ENCODE results near the gene SFRP5.
A peak's percentile ranks its signal among the peaks of the same experiment; 100 is the strongest.

The SFRP5 gene

DNA sequence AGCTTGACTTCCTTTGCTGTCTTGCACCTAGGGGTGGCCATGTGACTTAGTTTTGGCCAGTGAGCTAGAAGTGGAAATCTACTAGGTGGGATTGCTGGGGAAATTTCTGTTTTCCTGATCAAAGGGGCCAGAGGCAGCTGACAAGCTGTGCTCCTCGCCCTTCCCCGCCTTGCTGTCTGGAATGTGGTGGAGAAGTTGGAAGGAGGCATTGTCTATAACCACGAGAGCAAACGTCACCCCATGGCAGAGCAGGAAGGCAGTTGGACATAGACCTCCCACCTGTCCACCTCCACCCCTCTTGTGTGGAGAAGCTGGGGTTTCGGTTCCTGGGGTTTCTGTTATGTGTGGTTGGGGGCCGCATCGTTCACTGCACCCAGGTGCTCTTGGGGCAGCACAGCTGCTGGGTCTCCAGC lies 7.3 kb downstream of the SFRP5 start:
- no peak for DNase-seq (ENCODE audit: low read depth)

DNA sequence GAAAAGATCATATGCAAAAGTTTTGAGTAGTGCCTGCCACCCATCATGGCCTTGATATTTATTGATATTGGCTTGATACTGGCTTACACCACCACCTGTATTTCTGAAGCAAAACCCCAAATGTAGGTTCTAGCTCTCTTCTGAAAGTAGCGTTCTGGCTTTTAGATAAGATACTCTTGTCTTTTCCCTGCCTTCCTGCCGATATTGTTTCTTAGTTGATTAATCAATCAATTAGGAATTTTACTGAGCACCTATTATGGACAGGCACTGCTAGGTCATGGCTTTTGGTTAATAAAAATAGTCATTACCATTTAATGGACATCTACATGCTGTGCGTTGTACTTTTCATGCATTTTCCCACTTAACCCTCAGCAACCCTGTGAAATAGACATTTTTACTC lies 7.9 kb downstream of the SFRP5 start:
- DNase-seq (ENCODE audit: low read depth) = no peak

DNA sequence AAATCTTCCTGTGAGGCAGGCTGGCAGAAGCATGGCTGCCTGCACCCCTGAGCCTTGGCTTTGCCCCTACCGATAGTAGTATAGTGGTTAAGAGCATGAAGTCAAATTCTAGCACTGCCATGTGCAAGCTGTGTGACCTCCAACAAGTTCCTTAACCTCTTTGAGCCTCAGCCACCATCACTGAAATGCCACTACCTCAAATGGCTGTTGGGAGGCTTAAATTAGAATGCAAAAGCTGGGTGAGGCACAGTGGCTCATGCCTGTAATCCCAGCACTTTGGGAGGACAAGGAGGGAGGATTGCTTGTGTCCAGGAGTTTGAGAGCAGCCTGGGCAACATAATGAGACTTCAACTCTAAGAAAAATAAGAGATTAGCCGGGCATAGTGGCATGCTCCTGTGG lies 8.4 kb downstream of the SFRP5 start:
- DNase-seq (ENCODE audit: low read depth) = no peak

DNA sequence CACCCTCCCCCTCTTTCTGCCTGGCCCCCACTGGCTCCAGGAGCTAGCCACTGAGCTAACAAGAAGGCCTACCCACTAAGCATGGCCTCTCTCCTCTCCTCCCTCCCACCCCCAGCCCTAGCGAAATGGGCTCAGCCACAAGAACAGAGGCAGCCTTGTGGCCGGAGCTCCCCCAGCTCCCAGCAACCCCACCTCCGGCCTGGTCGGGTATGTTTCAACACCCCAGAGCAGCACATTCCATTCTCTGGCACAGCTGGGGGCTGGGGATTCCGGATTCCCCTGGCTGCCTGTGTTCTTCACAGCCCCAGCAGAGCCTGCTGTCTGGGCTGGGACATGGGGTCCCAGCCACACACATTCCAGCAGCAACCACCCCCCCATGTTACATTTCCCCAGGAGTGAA lies 9.0 kb downstream of the SFRP5 start:
- no peak for DNase-seq (ENCODE audit: low read depth)

DNA sequence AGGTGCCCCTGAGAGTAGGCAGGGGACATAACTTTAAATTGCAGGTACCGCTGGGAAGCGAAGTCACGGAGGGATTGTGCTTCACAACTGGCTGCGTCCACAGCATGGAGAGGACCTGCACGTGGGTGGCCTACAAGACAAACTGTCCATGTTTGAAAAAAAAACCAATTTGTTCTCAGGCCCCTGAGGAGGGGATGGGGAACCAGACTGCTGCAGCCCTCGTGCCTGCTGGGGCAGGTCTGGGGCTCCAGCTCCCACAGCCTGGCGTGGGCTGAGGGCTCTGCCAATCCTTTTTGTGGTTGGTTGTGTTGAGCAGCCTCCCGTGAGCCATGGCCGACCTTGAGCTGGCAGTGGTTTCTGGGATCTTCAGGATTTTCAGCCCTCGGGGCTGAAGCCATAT lies 9.7 kb downstream of the SFRP5 start:
- no peak for DNase-seq (ENCODE audit: low read depth)

DNA sequence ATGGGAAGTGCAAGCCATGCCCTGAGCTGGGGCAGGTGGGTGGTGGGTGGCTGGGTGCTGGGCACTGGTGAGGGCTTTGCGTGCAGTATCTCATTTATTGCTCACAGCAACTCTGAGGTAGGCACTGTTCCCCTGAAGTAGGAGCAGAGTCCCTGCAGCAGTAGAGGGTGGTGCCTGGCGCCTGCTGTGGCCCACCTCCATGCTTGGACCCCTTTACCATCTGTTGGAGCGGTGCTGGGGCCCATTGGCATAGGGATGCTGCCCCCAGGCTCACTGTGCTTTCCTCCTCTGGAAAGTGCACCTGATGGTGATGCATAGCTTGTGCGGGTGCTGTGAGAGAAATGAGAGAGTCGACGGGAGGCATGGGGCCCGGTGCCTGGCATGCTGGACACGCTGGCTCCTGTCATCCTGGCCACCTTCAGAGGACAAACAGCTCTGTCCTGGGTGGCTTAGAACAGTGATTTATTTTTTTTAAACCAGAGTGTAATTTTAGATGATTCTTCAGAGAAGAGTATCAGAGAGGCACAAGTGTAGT lies 10.4 kb downstream of the SFRP5 start:
- DNase-seq (ENCODE audit: low read depth) = no peak

DNA sequence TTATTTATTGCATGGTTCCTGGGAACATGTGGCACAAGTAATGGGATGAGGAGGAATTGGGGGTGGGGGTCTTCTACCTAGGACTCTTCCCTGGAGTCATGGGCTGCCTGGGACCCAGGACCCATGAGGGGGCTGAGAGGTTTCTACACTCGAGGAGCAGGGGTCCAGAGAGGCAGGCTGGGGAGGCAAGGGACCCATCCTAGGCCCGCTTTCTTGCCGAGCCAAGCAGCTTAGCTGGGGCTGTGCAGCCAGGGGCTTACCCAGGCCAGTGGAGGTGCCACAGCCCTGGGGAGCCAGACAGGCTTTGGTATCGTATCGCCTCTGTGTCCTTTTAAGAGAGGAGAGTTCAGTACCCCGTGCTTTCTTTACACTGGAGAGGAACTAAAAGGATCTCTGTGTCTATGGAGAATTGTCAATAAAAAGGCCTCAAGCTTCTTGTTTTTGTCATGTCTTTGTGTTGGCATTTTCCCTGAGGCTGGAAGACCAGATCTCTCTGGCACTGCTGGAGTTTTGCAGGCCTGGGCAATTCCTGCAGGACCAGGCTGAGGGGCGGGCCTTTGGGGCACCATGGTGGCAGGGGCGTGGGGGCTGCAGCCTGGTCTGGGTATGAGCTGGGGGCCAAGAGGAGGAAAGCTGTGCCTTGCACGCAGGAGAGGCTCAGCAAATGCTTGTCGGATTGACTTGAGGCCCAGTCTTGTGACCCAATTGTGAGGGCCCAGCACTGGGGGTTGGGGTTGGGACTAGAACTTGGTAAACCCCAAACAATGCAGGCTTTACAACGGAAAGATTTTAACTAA lies 11.1 kb downstream of the SFRP5 start:
- DNase-seq (ENCODE audit: low read depth) = no peak

DNA sequence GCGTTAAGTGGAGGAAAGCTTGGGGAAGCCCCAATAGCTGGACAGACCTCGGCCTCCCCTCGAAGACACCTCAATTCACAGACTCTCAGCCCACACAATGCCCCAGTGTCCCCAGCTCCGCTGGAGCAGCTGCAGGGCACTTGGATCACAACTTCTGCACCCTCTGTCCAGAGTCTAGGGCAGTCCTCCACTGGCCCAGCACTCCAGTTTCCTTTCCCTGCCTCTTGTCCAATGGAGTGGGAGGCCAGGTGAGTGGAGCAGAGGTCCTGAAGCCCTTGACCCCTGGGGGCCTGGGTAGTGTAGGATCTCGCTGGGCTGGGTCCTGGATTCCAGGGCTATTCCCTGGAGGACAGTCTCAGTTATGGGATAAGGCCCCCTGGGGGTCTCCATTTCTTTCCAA lies 11.9 kb downstream of the SFRP5 start:
- no peak for DNase-seq (ENCODE audit: low read depth)

DNA sequence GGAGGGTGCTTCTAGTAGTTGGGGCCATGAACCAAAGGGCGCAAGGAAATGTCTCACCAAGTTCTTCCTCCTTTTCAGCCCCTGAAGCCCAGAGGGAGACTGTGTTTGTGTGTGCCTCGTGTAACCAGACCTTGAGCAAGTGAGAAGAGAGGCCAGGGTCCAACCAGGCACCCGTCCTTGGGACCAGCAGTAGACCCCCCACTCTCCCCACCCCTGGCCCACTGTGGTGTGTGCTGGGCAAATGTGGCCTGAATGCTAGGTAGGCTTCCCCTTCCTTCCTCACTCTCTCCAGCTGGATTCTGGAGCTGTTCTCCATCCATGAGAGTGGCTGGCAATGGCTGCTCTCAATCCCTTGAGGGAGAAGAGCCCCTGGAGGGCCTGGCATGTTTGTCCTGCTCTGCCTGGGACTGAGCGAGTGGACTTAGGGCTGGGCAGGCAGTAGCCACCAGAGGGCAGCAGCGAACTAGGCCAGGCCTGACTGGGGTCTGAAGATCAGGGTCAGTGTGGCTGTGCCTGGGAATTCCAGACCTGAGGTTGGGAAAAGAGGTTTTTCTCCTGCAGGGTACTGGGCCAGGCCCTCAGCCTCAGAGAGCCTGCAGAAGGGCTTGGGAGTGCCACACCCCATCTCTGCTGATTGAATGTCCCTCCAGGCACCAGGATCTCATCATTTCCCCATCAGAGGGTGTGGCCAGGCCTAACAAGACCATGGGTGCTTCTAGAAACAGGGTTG lies 12.5 kb downstream of the SFRP5 start:
- DNase-seq (ENCODE audit: low read depth) = no peak

DNA sequence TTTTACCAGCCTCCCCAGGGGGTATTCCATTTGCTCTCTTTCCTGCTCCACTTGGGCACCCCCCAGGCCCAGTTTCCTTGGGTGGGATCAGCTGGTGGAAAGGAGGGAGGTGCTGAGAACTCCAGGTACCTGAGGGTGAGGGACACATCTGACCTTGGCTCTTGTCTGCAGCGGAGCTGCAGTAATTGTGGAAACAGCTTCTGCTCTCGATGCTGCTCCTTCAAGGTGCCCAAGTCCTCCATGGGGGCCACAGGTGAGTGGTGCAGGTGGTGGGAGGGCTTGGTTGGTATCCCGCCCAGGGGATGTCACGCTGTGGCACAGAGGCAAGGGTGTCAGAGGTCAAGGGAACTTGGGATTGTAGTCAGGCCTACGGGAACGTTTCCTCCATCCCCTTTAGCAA lies 14.3 kb downstream of the SFRP5 start:
- no peak for DNase-seq (ENCODE audit: low read depth)

DNA sequence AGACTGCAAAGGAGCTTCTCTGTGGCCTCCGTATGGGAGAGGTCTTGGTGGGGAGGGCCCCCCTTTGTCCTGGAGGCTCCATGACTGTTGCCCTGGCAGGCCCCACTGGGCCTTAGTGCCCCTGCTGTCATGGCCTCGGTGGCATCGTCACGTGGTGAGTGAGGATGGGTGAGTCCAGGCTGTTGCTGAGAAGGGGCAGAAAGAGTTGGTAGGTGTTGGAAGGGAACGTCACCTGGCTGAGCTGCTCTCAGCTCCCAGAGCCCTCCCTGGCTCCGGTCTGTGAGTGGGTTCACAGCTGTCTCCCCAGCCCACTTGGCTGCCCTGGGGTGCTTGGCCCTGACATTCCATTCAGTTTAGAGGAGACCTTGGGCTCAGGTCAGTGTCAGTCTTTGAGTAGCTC lies 16.1 kb downstream of the SFRP5 start:
- DNase-seq (ENCODE audit: low read depth) = no peak

DNA sequence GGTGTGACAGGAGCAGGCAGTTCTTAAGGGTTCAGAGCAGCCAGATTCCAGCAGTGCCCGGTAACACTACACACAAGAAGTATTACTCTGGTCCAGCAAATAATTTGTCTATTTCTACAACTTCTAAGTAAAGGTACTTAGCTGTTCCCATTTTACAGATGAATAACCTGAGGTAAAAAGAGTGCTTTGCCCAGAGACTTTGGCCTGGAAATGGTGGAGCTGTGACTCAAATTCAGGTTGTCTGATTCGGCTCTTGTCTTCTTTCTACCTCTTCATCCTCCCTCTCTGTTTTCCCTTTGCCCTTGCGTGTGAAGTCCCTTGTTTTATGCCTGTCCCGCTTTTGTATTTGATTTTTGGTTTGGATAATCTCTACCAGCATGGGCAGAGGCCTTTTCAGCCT lies 17.1 kb downstream of the SFRP5 start:
- no peak for DNase-seq (ENCODE audit: low read depth)

DNA sequence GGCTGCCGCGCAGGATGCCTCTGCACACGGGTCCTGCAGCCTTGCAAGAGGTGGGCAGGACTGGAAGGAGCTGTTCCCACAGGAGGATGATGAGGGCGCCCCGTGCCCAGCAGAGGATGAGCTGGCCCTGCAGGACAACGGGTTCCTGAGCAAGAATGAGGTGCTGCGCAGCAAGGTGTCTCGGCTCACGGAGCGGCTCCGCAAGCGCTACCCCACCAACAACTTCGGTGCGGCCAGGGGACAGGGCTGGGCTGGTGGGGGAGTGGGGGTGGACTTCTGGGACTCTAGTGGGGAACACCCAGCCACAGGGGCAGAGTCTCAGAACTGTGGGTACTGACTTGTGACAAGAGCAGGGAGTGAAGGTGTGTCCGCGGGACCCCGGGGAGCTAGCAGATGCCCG lies 18.8 kb downstream of the SFRP5 start:
- no peak for DNase-seq (ENCODE audit: low read depth)

DNA sequence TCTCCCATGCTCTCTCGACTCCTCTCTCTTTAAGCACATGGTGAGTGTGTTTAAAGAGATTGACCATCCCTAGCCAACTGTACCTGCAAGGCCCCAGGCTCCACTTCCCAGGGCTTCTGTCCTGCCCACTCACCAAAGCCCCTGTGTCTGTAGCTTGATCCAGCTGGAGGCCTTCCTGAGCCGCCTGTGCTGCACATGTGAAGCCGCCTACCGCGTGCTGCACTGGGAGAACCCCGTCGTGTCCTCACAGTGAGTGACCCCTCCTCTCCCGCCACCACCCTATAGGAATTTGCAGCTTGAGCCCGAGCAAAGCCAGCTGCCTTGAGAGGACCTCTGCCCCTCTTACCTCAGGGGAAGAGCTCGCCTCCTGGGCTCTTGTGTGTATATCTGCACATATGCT lies 23.7 kb downstream of the SFRP5 start:
- DNase-seq (ENCODE audit: low read depth) = no peak

DNA sequence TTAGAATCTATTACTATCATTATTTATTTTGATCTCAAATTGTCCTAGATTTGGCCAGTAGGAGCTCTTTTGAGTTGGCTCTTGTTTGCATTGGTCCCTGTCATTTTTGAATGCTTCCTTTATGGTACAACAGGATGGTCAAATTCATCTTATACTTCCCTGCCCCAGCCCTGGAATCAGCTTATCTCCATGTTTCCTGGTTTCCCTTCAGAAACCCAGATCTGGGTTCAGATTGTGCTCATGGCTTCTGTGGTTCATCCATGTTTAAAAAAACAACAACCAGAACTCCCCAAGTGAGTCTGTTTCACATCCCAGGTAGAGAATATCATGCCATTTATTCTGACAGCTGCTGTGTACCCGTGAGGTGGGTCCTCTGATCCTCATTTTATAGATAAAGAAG lies 24.2 kb downstream of the SFRP5 start:
- no peak for DNase-seq (ENCODE audit: low read depth)

DNA sequence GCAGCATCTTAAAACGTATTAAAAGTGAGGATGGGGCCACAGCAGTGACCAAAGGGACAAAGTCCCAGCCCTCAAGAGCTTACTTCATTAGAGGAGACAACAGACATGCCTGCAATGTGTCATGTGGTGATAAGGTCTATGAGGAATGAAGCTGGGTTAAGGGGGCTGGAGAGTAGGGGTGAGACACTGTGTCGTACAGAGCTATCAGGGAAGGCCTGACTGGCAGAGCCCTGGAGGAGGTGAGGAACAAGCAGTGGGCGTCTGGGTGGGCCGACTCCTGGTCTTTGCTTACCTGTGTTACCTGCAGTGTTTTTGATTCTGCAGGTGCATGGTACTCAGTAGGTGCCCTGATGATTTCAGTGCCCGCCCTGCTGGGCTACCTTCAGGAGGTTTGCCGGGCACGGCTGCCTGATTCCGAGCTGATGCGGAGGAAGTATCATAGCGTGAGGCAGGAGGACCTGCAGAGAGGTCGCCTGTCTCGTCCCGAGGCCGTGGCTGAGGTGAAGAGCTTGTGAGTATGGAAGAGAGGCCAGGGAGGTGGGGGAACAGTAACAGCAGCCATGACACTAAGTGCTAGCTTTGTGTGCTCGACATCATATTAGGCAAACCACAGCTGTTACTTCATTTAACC lies 27.3 kb downstream of the SFRP5 start:
- DNase-seq (ENCODE audit: low read depth) = no peak

DNA sequence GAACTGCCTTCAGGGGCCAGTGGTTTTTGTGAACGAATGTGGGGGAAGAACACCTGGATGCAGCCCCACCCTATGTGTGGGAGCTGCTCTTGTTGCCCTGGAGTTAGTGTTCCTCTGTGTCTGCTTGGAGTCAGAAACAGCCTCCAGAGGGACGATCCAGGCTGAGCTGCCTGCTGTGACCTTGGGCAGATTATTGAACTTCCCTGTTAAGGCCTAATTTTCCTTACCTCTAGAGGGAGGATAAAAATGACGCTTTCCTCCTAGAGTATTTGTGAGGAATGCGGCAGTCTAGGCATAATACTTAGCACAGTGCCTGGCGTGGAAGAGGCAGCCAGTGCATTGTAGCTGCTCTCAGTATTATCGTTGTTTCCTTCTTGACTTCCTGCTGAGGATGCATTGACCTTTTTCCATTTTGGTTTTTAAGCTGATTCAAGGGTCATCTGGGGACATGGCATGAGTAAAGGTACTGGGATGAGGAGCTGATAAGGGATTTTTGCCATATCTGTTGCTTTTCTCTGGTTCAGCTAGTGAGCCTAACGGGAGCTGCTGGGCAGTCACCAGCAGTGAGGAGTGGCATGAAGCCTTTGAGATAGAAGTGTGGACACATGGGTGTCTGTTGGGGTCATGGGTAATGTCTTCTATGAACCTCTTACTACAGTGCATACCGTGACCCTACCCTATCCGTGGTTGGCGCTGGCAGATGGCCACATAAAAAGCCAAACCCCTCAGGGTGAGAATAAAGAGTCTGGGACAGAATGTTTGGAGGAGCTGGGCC lies 28.4 kb downstream of the SFRP5 start:
- no peak for DNase-seq (ENCODE audit: low read depth)

DNA sequence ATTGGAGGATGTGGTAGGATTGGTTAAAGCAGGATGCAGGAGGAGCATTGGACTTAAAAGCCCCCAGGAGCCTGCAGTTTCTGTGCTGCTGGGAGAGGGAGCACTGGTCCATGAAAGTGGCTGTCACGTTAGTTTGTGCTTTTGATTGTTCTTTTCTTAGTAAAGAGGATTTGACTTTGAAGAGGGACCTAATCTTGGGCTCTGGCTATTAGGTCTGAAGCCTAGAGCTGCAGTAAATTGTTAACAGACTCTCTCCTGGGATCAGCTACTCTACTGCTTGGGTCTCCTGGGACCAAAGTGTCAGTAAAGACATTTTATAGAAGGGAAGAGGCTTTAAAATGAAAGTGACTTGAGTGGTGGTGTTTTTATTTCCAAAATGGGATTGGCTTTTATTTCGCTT lies 31.2 kb downstream of the SFRP5 start:
- no peak for DNase-seq (ENCODE audit: low read depth)

DNA sequence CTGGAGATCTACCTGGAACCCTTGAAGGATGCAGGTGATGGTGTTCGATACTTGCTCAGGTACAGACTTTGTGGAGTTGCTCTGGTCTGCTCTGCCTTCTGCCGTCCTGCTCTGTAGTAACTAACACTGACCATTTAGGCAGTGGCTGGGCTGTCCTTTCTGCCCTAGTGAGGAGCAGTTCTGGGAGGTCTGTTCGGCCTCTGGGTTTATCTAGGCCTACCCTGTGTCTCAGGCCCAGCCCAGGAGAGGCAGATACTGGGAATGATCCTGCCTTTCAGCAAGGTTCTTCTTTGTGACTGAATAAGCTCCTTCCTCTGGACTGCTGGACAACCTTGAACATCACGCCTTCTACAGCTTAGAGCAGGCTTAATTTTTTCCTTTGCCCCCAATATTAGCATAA lies 33.2 kb downstream of the SFRP5 start:
- no peak for DNase-seq (ENCODE audit: low read depth)

DNA sequence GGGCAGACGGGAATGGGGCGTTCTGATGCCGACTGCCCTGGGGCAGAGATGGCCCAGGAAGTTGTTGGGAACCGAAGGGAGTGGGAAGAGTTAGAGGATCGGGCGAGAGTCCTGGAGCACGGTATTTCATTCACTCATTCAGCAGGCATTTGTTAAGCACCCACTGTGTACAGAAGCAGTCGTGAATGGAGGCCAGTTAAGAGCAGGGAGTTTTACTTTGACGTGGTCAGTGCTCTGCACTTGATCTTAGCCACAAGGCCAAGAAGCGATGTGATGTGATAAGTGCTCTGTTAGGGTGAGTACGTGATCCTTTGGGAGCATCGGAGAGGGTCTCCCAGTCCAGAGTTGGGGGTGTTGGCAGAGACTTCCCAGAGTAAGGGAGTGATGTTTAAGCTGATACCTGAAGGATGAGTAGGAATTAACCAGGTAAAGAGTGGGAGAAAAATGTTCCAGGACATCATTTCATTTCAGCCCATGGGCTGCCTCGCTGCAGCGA lies 34.0 kb downstream of the SFRP5 start:
- DNase-seq (ENCODE audit: low read depth) = no peak

DNA sequence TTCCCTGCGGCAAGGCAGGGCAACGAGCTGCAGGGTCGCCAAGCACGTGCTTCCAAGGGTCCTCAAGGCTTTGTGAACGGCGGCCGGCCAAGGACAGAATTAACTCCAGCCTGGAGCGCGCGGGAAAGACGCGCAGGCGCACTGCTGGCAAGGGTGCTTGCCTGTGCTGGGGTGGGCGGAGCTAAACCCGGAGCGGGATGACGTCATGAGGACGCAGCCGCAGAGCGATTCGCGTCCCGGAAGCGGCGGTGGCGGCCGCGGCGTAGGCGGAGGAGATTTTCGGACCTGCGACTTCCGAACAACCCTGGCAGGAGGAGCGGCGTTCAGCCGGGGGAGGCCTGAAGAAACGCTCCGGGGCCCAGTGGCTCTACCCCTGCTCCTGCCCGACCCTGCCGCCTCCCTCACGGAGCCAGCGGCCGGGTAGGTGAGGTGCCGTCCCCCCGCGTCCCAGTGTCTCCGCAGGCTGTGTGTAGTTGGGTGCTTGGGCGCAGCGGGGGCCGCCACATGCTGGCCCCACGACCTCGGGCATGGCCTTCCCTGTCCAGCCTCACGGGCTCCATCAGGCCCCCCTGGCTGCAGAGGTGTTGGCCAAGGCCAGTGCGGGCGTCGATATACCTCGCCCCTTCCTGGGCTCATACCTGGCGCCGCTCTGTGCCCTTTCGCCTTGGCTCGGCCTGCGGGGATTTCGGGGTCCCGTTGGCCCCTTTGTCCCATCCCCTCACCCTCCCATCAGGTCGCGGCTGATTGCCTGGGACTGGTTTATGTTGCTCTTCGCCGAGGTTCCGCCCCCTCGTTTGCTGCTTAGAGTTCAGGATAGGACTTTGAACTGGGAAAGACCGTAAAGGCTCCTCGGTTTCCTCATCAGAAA lies 34.7 kb downstream of the SFRP5 start, which contains the start of gene ZFYVE27:
ZFYVE27 (plus strand) TSS at position 227 of the 868 bp plus-strand sequence. CDS start 1,350 bp downstream, outside the sequence.
- peak; percentile 95 for DNase-seq (ENCODE audit: low read depth)
